Esophagus mucosa (tissue), 1 donor: ENCODE data around the gene SCLY. TPM values are rescaled to one million over a fixed set of nuclear protein-coding genes. Genes with fewer than 3 reads are reported as not detected.

ENCODE experiments used
- ATAC-seq: fragments of 200-7000 bp; cut with Tn5 transposase; one replicate; pipeline ENCODE4 v1.9.1; 2020
- total RNA-seq: library from RNA; stranded (reverse); gene quantifications from one replicate; pipeline ENCODE4 v1.2.4, GENCODE V29; 2023
- donor health status: DM: yes; HTN: yes; CAD: no.

The SCLY gene
- total RNA-seq, 1 donor from 2014 or later = 8.9 TPM

DNA sequence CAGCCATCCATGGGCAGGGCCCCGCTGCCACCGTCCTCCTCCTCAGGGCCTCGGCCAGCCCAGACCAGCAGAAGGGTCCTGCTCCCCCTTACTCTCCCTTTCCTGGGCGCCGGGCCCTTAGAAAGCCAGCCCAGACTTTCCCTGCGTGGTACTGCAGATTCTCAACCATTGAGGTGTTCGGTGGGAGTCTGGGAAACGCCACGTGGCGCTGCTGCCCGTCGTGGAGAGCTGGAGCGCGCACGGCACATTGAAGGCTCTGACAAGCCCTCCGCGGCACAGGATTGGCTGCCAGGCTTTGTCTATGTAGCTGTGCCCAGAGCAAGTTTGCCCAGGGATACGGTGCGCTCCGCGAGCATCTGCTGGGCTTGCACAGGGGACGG lies 67.2 kb downstream of the SCLY start:
- no peak for ATAC-seq

DNA sequence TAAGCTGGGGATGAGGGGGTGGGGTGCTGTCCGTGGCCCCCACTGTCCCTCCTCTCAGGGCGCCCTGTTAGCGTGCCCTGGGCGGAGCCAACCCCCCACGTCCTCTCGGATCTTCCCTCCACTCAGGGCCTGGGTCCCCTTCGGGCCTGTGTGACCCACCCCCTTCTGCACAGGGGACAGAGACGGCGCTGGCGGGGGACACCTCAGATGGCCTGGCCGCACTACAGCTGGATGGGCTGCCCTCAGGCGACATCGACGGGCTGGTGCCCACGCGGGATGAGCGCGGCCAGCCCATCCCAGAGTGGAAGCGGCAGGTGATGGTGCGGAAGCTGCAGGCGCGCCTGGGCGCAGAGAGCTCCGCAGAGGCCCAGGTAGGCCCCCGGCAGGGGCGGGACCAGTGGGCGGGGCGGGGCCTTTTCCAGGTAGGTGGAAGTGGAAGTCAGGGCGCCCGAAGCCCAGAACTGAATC lies 67.8 kb downstream of the SCLY start:
- ATAC-seq = no peak

DNA sequence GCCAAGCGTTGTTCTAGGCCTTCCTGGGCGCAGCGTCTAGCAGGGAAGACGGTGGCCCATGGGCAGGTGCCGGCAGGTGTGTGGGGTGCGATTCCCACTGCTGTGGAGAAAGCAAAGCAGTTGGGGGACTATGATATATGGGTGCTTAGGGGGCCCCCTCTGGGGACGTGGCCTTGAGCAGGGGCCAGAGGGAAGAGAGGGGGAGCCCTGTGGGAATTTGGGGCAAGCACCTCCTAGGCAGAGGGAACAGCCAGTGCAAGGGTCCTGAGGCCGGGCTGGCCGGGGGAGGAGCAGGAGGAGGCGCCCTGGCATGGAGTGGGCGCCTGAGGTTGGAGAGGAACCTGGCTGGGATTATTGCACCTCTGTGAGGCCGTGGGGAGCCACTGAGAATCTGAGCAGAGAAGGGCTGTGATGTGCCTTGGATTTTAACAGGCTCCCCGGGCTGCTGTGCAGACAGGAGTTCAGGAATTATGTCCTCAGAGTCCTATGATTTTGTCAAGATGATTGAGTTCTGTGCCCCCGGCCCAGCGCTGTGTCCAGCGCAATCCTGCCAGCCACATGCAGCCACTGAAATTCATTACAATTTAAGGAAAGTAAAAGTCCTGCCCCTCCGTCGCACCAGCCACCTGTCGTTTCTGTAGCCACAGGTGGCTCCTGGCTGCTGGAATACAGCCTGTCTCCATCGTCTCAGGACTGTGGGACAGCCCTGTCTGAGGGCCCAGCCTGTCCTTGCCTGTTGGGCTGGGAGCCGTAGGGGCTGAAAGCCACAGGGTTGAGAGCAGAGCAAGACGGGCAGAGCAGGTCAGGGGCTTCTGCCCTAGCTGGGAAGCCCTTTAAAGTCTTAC lies 68.6 kb downstream of the SCLY start:
- no peak for ATAC-seq

DNA sequence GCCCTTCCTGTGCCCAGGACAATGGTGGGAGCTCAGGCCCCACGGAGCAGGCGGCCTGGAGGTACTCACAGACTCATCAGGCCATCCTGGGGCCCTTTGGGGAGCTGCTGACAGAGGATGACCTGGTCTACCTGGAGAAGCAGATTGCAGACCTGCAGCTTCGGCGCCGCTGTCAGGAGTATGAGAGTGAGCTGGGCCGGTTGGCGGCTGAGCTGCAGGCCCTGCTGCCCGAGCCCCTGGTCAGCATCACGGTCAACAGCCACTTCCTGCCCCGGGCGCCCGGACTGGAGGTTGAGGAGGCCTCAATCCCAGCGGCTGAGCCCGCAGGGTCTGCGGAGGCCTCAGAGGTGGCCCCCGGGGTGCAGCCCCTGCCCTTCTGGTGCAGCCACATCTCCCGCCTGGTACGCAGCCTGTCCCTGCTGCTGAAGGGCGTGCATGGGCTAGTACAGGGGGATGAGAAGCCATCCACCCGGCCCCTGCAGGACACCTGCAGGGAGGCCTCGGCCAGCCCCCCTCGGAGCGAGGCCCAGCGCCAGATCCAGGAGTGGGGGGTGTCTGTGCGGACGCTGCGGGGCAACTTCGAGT lies 69.4 kb downstream of the SCLY start:
- no peak for ATAC-seq

DNA sequence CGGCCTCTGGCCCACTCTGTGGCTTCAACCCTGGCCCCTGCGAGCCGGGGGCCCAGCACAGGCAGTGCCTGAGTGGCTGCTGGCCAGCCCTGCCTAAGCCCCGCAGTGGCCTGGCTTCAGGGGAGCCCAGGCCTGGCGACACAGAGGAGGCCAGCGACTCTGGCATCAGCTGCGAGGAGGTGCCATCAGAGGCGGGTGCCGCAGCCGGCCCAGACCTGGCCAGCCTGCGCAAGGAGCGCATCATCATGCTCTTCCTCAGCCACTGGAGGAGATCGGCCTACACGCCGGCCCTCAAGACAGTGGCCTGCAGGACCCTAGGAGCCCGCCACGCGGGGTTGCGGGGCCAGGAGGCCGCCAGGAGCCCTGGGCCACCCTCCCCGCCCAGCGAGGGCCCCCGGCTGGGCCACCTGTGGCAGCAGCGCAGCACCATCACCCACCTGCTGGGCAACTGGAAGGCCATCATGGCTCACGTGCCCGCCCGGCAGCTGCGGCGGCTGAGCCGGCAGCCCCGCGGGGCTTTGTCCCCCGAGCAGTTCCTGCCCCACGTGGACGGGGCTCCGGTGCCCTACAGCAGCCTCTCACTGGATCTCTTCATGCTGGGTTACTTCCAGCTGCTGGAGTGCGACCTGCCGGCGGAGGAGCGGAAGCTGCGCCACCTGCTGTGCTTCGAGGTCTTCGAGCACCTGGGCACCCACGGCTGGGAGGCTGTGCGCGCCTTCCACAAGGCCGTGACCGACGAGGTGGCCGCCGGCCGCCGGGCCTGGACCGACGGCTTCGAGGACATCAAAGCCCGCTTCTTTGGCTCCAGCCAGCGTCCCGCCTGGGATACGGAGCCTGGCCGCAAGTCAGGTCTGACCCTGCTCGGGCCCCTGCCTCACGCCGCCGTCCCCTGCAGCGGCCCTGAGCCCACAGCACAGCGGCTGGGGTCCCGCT lies 70.2 kb downstream of the SCLY start:
- no peak for ATAC-seq

DNA sequence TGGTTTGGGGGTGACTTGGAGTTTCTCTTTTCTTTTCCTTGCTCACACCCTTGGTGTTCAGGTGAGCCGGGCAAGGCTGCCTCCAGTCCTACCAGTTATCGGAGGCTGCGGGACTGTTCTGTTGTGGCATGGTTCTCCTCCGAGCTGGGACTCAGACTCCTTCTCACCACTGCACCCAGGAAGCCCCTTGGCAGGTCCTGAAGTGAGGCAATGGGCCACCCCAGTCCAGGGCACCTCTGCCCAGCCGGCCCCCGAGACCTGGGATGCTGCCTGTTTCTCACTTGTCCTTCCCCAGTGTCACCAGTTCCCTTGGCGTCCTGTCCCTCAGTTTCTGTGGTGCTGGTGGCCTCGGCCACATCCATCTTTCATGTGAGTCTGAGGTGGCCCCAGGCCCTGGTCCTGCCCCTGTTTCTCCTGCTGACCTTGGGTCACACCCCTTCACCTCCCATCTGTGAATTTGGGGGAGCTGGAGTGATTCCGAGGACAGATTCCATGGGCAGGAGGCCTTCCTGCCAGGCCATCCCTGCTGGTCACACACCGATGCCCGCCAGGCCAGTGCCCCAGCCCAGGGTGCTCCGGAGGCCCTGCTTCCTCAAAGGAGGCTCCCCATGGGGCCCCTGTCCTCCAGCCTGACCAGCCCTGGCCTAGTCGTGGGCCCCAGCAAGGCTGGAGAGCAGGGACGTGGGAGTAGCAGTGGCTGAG lies 71.1 kb downstream of the SCLY start:
- ATAC-seq = no peak

DNA sequence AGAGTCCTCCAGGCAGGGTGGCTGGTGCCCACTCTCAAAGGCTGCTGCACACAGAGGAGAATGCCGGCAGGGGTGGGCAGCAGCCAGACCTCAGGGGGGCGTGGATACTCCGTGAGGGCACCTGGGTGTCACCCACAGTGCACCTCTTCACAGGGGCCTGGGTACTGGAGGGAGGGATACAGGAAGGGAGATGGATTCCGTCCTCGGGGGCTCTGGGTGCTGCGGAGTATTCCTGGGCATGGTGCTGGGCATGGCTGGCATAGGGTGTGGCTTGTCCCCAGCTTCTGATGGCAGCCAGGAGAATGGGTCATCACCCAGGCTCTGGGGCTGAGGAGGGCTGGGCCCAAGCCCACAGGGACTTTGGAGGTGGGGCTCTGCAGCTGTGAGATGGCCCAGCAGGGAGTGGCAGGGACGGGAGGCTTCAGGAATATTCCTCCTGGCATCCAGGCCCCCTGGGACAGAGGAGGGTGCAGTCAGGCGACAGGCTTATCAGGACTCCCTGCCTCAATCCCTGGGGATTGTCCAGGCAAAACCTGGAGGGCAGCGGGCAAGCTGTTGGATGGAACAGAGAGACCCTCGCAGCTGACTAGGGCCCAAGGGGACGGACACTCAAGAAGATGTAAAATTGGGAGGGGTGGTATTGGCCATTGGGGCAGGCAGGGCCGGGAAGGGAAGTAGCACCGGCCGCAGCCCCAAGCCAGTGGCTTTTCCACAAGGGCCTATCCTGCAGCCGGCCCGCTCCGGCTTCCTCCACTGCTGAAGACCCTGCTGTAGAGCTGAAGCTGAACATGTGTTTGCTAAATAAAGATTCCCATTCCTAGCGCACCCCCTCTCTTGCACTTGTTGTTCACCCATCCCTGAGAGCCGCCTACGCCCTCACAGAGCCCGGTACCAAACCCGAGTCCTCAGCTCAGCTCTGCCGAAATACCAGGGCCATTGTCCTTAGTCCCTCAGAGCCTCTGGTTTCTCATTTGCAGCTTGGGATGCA lies 72.0 kb downstream of the SCLY start:
- ATAC-seq = no peak

DNA sequence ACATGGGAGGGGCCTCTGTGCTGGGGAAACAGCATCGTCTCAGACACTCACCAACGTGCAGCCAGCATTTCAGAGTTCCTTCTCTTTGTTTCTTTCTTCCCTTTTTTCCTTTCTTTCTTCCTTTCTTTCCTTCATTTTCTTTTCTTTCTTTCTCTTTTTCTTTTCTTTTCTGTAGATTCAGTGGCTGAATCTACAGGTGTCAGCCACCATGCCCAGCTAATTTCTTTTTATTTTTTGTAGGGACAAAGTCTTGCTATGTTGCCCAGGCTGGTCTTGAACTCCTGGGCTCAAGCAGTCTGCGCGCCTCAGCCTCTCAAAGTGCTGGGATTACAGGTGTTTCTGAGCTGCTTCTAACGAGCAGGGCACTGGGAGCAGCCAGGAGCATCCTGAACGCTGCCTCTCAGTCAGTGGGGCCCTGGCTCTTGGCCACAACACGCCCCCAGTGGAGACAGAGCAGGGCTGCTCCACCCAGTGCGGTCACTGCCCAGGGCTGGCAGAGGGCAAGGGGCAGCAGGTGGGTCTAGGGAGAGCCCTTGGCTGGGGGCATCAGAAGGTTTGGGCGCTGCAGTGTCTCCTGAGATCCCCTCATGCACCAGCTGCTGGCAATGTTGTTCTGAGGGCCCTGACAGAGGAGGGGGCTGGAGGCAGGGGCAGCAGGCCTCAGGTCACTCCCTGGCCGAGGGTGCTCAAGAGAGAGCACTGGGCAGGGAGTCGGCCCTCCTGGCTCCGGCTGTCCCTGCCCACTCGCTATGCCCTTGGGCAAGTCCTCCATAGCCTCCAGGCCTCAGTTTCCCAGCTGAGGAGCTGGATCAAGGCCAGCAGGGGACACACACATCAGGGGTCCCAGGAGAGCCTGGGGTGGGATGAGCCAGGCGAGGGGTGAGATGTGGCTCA lies 72.9 kb downstream of the SCLY start:
- no peak for ATAC-seq

DNA sequence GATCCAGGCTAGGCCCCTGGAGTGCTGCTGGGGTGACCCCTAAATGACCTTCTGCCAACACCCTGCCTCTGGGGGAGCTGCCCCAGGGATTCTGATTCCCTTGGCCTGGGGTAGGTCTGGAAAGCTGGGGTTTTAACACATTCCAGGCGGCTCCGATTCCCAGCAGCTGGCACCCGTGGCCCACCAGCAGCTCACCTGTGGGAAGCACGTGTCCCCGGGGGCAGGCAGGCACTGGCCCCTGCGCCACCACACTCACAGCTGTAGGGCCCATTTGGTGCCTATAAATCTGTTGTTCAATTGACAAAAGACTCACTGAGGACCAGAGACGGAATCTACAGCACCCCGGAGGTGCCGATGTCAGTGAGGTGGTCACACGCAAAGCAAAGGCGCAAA lies 73.6 kb downstream of the SCLY start:
- no peak for ATAC-seq

DNA sequence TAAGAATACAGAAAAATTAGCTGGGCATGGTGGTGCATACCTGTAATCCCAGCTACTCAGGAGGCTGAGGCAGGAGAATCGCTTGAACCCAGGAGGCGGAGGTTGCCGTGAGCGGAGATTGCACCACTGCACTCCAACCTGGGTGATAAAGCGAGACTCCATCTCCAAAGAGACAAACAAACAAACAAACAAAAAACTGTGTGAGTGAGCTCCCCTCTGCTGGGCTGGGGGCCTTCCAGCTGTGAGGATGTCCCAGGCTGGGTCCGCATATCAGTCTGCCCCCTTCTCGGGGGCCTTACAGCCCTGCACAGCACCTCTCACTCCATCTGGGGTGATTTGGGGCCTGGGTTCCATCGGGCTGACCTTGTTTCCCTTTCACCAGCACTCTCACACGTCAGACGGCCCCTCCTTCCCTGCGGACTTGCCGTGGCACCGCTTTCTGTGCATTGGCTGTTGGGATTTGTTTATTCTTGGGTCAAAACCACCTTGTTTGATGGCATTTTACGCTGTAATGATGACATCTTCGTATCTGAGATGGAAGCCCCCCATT lies 74.9 kb downstream of the SCLY start:
- ATAC-seq = no peak

DNA sequence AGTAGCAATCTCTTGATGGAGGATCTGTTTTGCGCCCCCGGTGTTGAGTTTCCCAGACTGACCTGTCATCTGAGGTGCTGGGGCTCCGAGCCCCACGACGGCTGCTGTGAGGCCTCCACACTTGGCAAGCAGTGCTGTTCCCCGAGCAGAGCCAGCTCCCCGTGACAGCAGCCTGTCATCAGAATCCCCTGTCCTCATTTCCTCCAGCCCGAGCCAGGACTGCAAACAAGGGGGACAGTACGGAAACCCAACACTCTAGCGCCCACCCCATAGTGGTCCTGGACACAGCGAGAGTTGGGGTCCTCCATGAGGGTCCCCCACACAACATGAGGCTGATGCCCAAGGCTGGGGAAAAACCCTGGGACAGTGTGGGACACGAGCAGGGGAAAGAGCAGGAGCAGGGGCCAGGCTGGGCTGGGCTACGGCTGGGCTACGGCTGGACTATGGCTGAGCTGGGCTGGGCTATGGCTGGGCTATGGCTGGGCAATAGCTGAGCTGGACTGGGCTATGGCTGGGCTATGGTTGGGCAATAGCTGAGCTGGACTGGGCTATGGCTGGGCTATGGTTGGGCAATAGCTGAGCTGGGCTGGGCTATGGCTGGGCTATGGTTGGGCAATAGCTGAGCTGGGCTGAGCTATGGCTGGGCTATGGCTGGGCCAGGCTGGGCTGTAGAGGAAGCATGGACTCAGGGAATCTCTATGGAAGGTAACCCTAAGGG lies 76.2 kb downstream of the SCLY start:
- peak; percentile 36 for ATAC-seq

DNA sequence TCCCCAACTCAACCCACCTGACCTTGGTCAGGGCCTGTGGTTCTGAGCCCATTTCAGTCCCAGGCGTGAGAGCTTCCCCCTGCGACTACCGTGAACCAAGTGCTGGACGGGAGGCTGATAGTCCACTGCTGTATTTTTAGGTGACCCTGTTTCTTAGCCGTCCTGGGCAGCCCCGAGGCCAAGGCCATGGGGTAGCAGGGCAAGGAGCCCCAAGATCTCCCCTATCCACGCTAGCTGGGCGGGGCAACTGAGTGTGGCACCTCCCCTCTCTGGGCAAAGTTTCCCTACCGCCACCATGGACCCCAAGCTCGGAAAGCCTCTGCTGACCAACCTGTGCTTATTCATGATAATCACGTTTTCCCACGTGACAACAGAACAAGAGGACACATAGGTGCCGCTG lies 77.1 kb downstream of the SCLY start:
- no peak for ATAC-seq

DNA sequence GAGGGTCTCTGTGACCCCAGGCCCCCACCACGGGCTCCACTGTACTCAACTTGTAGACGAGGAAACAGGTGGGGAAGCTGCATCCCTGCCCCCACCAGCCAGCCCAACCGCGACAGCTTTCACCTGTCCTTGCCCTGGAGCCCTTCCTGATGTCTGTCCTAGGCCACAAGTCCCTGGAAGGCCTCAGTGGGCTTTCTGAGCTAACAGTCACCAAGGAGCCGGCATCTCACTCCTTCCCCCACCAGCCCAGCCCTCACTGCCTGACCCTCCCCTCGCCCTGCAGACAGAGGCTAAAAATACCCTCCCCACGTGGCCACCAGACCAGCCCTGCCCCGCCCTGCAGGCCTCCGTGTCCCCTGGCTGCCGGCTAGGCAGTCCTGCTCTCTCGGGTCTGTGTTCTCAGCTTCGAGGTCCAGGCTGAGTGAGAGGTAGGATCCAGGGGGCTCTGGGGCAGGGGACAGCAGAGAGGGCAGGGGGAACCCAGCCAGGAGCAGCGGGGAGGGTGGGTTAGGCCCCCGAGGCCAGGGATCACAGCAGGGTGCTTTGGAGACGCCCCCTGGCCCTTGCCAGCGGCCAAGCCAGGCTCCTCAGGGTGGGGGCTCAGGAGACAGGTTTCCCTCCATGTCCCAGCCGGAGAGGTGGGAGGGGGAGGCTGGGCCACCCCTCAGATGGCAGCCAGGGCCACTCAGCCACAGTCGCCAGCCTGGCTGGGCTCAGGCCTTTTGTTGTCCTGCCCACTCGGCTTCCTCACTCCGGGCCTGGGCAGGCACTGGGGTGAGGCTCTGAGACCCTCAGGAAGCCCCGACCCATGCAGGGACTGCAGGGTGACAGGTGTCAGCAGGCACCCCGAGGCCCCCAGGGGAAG lies 77.8 kb downstream of the SCLY start, which contains the start of gene KLHL30:
TSS of gene KLHL30 (plus strand) at position 338 of the 865 bp plus-strand sequence. CDS start 2,087 bp downstream, outside the sequence.
- no peak for ATAC-seq

DNA sequence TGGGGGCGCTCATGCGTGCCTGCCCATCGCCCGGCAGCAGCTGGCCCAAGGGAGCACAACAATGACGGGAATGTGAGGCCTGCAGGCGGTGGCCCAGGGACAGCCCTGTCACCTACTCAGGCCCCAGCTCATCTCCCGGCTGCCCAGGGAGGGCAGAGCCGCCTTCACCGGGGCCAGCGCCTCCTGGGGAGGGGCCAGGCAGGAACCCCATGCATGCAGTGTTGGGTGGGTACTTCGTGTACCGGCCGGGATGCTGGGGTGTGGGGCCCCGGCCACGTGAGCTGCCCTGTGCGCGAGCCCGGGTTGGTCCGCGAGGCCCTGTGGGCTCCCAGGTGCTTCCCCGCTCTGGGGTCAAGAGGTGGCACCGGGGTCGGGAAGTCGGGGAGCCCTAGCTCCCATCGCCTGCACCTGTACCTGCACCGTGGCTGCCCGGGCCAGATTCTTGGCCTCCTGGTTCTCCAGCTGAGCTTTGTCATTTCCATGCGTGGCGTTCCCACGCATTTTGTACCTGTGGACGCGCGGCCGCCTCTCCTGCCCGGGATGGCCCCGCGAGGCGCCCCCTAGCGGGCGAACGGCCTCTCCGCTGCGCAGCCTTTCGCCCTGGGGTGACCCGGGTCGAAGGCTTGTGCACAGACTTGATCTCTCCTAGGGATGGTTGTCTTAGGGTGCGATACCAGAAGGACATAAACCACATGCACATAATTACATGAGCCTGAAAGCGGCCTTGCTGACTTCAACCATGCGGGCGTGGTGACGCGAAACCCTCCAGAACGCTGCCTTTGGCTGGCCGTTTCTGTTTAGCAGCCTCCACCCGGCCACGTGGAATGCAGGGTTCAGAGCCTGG lies 78.6 kb downstream of the SCLY start:
- ATAC-seq = no peak

DNA sequence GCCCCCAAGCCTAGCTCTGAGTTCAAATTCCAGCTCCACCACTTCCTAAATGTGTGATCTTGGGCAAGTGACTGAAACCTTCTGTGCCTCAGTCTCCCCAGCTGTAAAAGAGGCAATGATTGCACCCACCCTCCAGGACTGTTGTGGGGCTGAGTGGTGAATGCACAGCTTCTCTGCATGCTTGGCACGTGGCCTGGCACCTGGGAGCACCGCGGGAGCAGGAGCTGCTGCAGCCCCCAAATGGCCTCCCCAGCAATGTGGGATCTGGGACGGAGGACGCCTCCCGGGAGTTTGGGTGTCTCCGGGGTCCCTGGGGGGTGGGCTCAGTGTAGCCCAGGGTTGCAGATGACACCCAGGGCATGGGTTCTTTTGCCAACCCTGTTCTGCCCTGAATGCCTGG lies 79.2 kb downstream of the SCLY start:
- no peak for ATAC-seq

DNA sequence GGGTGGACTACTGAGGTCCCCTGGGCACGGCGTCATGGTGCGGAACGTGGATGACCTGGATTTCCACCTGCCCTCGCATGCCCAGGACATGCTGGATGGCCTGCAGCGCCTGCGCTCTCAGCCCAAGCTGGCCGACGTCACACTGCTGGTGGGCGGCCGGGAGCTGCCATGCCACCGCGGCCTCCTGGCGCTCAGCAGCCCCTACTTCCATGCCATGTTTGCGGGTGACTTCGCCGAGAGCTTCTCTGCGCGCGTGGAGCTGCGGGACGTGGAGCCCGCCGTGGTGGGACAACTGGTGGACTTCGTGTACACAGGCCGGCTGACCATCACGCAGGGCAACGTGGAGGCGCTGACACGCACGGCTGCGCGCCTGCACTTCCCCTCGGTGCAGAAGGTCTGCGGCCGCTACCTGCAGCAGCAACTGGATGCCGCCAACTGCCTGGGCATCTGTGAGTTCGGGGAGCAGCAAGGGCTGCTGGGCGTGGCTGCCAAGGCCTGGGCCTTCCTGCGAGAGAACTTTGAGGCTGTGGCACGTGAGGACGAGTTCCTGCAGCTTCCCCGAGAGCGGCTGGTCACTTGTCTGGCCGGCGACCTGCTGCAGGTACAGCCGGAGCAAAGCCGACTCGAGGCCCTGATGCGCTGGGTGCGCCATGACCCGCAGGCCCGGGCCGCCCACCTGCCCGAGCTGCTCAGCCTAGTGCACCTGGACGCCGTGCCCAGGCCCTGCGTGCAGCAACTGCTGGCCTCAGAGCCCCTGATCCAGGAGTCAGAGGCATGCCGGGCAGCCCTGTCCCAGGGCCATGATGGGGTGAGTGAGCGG lies 80.1 kb downstream of the SCLY start:
- ATAC-seq = no peak
